ENCODE data around the gene PEX1.

- TF ChIP-seq GATA2 (IDR thresholded peaks at IDR 0.05; ENCODE audit: low read depth, low read length) (no peak), GATA3 (IDR thresholded peaks at IDR 0.05; ENCODE audit: low read depth, low read length) (no peak)
Measured at GRCh38 chr7:92506363-92506762, 22.0 kb downstream of the PEX1 start.

Data from SH-SY5Y (cell line).